HepG2 (cell line): ENCODE measurements around the gene NPDC1. TPM values are rescaled to one million over a fixed set of nuclear protein-coding genes. Genes with fewer than 3 reads are reported as not detected.
A peak's percentile ranks its signal among the peaks of the same experiment; 100 is the strongest.

Experiments used
- ATF7-NPFF ChIP-seq: sonication (generic); formaldehyde crosslinking; IDR thresholded peaks from 2 replicates; pipeline ENCODE4 v1.8.1; 2023; ENCODE audit warnings: mild to moderate bottlenecking, low read depth, missing genetic modification reagents, moderate library complexity
- FOXK2 ChIP-seq: fragments of 450-650 bp; IDR thresholded peaks from 2 replicates; pipeline ENCODE4 v1.6.1; 2016
- FOXM1 ChIP-seq: sonication (generic); formaldehyde crosslinking; IDR thresholded peaks from 2 replicates; pipeline ENCODE4 v1.5.0; 2020; ENCODE audit warnings: missing genetic modification reagents
- HMG20A ChIP-seq: IDR thresholded peaks from 2 replicates; pipeline ENCODE4 v1.6.1; 2016; ENCODE audit warnings: borderline replicate concordance
- HNRNPLL ChIP-seq: fragments of 200-400 bp; formaldehyde crosslinking; IDR thresholded peaks from 2 replicates; pipeline ENCODE4 v1.6.1; 2017; ENCODE audit warnings: mild to moderate bottlenecking, low read depth, low read length; ENCODE audit not compliant: poor library complexity, severe bottlenecking
- HOXA3 ChIP-seq: sonication (generic); formaldehyde crosslinking; IDR thresholded peaks from 2 replicates; pipeline ENCODE4 v1.5.0; 2020; ENCODE audit warnings: missing genetic modification reagents
- JUN ChIP-seq: sonication (generic); formaldehyde crosslinking; IDR thresholded peaks from 2 replicates; pipeline ENCODE4 v1.4.0; 2020; ENCODE audit warnings: mild to moderate bottlenecking, missing genetic modification reagents
- KMT2B ChIP-seq: IDR thresholded peaks from 2 replicates; pipeline ENCODE4 v1.6.1; 2016; ENCODE audit warnings: missing genetic modification reagents, missing compliant biosample characterization
- RAD21 ChIP-seq: fragments of 450-650 bp; formaldehyde crosslinking; IDR thresholded peaks from 2 replicates; pipeline ENCODE4 v1.5.0; 2020; ENCODE audit warnings: mild to moderate bottlenecking
- SNAI1 ChIP-seq: sonication (generic); formaldehyde crosslinking; IDR thresholded peaks from 2 replicates; pipeline ENCODE4 v1.5.0; 2020; ENCODE audit warnings: mild to moderate bottlenecking, missing genetic modification reagents, borderline replicate concordance
- TP53 ChIP-seq: sonication (generic); formaldehyde crosslinking; conservative IDR thresholded peaks from 2 replicates; pipeline ENCODE4 v1.4.0; 2020; ENCODE audit warnings: missing genetic modification reagents
- ZNF251 ChIP-seq: sonication (generic); formaldehyde crosslinking; IDR thresholded peaks from 2 replicates; pipeline ENCODE4 v1.9.0; 2021; ENCODE audit warnings: mild to moderate bottlenecking, missing genetic modification reagents
- ZNF567 ChIP-seq: sonication (generic); formaldehyde crosslinking; IDR thresholded peaks from 2 replicates; pipeline ENCODE4 v1.8.1; 2023; ENCODE audit warnings: mild to moderate bottlenecking, missing genetic modification reagents, borderline replicate concordance
- polyA plus RNA-seq, 8 experiments: library from polyadenylated mRNA; depleted of rRNA in 3 of 8; stranded (reverse) in 7 of 8; unstranded in 1 of 8; fragments of >200 nt; fragmentation: Illumina TruSeq in 4 of 8; extraction: Trizol in 4 of 8; gene quantifications; 2 replicates each; pipeline versions ENCODE4 v1.2.1 to v1.2.3, GENCODE V29; 2011 to 2016; ENCODE audit warnings: low read depth in 4 of 8, missing spikeins in 1 of 8, mixed read lengths in 1 of 8; ENCODE audit not compliant: insufficient read depth in 1 of 8
- total RNA-seq, 5 experiments: library from RNA; depleted of rRNA; stranded (reverse); fragments of >200 nt; fragmentation: Illumina TruSeq; extraction: Trizol; gene quantifications; 2 replicates each; pipeline ENCODE4 v1.2.3, GENCODE V29; 2016; ENCODE audit warnings: low read depth in 1 of 5
- TF ChIP-seq, protein P1 (sequence below): sonication (generic); formaldehyde crosslinking; IDR thresholded peaks from 2 replicates; pipeline ENCODE4 v1.4.0; 2020; ENCODE audit warnings: mild to moderate bottlenecking, missing genetic modification reagents
- TF ChIP-seq, protein P2 (sequence below): sonication (generic); formaldehyde crosslinking; IDR thresholded peaks from 2 replicates; pipeline ENCODE4 v1.9.0; 2021; ENCODE audit warnings: missing genetic modification reagents, borderline replicate concordance

The NPDC1 gene
- total and polyA plus RNA-seq, 2 of the 13 experiments (the other 11 are each of a cell fraction or from before 2014, with no cell fraction given): 0.84 to 5.4 TPM

DNA sequence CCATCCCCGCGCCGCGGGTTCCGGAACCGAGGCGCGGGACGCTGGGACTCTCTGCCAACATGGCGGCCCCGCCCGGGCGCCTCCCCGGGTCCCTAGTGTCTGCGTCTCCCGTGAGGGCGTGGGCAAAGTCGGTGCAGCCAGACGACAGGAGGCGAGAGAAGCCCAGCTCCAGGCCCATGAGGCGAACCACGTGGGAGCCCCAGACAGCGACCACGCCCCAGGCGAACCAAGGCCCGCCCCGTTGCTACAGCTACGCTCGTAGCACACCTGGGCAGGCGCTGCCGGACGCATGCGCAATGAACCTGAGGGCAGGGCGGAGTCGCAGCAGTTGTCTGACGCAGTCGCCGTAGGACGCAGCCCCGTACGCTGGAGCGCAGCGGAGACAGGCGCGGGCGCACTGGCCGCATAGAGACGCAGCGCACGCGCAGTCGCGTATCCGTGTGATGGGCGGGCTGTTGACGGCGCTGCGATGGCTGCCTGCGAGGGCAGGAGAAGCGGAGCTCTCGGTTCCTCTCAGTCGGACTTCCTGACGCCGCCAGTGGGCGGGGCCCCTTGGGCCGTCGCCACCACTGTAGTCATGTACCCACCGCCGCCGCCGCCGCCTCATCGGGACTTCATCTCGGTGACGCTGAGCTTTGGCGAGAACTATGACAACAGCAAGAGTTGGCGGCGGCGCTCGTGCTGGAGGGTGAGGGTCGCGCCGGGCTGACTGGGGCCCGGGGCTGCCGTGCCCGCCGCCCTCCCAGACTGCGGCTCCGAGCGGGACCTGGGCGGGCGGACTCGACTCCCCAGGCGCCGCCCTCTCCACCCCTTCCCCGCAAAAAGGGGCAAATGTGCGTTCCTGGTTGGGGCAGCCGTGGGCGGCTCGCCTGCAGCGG lies 40.8 kb upstream of the NPDC1 start, which contains the start of gene MAN1B1 (continued):
- TF ChIP-seq, protein P1, sequence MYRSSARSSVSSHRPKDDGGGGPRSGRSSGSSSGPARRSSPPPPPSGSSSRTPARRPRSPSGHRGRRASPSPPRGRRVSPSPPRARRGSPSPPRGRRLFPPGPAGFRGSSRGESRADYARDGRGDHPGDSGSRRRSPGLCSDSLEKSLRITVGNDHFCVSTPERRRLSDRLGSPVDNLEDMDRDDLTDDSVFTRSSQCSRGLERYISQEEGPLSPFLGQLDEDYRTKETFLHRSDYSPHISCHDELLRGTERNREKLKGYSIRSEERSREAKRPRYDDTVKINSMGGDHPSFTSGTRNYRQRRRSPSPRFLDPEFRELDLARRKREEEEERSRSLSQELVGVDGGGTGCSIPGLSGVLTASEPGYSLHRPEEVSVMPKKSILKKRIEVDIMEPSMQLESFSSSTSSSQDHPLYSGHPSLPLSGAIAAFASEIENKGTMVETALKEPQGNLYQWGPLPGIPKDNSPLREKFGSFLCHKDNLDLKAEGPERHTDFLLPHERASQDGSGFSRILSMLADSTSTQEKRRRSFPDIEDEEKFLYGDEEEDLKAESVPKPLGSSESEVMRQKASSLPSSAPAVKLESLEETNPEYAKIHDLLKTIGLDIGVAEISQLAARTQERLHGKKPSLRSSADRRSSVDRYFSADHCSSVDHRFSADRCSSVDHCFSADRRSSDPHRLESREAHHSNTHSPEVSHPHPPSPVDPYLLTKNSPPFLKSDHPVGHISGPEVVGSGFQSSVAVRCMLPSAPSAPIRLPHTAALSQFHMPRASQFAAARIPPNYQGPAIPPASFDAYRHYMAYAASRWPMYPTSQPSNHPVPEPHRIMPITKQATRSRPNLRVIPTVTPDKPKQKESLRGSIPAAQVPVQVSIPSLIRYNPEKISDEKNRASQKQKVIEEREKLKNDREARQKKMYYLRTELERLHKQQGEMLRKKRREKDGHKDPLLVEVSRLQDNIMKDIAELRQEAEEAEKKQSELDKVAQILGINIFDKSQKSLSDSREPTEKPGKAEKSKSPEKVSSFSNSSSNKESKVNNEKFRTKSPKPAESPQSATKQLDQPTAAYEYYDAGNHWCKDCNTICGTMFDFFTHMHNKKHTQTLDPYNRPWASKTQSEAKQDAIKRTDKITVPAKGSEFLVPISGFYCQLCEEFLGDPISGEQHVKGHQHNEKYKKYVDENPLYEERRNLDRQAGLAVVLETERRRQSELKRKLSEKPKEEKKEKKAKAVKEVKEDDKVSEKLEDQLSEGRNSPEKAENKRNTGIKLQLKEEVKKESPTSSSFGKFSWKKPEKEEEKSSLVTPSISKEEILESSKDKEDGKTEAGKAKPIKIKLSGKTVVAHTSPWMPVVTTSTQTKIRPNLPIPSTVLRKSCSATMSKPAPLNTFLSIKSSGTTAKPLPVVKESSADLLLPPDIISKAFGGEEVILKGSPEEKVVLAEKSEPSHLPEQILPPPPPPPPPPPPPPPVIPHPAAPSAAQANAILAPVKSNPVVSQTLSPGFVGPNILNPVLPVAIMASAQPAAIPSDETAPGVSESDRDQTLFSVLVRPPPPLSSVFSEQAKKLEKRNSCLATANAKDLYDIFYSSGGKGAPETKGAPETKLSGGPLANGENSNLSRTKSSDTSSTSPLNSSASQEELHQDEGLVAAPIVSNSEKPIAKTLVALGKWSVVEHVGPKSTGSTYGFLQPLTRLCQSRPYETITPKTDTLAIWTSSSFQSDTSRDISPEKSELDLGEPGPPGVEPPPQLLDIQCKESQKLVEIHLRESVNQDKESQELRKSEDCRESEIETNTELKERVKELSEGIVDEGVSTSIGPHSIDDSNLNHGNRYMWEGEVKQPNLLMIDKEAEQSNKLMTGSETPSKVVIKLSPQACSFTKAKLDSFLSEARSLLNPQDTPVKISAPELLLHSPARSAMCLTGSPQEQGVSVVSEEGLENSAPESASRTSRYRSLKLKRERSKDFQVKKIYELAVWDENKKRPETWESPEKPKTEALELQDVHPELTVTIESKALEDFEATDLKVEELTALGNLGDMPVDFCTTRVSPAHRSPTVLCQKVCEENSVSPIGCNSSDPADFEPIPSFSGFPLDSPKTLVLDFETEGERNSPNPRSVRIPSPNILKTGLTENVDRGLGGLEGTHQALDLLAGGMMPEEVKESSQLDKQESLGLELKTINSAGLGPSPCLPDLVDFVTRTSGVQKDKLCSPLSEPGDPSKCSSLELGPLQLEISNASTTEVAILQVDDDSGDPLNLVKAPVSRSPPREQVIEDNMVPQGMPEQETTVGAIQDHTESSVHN (CRISPR knock-in tag): no peak
- TF ChIP-seq FOXK2 (peak; percentile 87), RAD21 (CRISPR knock-in tag) (peak; percentile 53; the same call in 1 of the 2 replicates), ZNF567 (CRISPR knock-in tag) (peak; percentile 28; the same call in 1 of the 2 replicates), HMG20A (CRISPR knock-in tag) (0 out of 2 replicates have a peak, but pooled peaks have one; percentile 18), TP53 (CRISPR knock-in tag) (peak; percentile 57; the same call in 1 of the 2 replicates), ATF7-NPFF (CRISPR knock-in tag) (peak; percentile 55; the same call in 1 of the 2 replicates), KMT2B (peak; percentile 79; the same call in 1 of the 2 replicates), FOXM1 (CRISPR knock-in tag) (no peak), ZNF251 (no peak), HNRNPLL (peak; percentile 100), SNAI1 (CRISPR knock-in tag) (0 out of 2 replicates have a peak, but pooled peaks have one; percentile 54), HOXA3 (CRISPR knock-in tag) (peak; percentile 85), JUN (CRISPR knock-in tag) (no peak; the same call in 1 of the 2 replicates)
- TF ChIP-seq, protein P2, sequence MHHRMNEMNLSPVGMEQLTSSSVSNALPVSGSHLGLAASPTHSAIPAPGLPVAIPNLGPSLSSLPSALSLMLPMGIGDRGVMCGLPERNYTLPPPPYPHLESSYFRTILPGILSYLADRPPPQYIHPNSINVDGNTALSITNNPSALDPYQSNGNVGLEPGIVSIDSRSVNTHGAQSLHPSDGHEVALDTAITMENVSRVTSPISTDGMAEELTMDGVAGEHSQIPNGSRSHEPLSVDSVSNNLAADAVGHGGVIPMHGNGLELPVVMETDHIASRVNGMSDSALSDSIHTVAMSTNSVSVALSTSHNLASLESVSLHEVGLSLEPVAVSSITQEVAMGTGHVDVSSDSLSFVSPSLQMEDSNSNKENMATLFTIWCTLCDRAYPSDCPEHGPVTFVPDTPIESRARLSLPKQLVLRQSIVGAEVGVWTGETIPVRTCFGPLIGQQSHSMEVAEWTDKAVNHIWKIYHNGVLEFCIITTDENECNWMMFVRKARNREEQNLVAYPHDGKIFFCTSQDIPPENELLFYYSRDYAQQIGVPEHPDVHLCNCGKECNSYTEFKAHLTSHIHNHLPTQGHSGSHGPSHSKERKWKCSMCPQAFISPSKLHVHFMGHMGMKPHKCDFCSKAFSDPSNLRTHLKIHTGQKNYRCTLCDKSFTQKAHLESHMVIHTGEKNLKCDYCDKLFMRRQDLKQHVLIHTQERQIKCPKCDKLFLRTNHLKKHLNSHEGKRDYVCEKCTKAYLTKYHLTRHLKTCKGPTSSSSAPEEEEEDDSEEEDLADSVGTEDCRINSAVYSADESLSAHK (CRISPR knock-in tag): no peak
